Gastroesophageal sphincter (tissue), 3 donors: Measurements from ENCODE around the gene ZNRF4.
"Not testable (repeated sequence)": the region's sequence is repeated elsewhere in the genome, so short reads cannot be mapped to it uniquely, and the experiment has no call there.

Experiments used
- CTCF ChIP-seq, 4 experiments: fragments of 200-600 bp in 2 of 4; fragments of 450-650 bp in 2 of 4; sonication (generic) in 1 of 4; IDR thresholded peaks; one replicate each; pipeline ENCODE4 v1.5.1; 2017 to 2019; ENCODE audit warnings: antibody characterized with exemption in 4 of 4, mild to moderate bottlenecking in 2 of 4, moderate library complexity in 2 of 4
- POLR2A ChIP-seq, 2 donors: fragments of 450-650 bp; IDR thresholded peaks; one replicate each; pipeline ENCODE4 v1.6.1; 2017; ENCODE audit warnings: antibody characterized with exemption in 2 of 2, mild to moderate bottlenecking in 2 of 2, moderate library complexity in 1 of 2
- POLR2AphosphoS5 ChIP-seq: sonication (generic); formaldehyde crosslinking; IDR thresholded peaks from one replicate; pipeline ENCODE4 v1.6.1; 2017; ENCODE audit warnings: antibody characterized with exemption

GRCh38 chr19:5438756-5439155, 16.5 kb upstream of the ZNRF4 start:
- not testable (repeated sequence) for TF ChIP-seq CTCF (IDR thresholded peaks at IDR 0.05); POLR2A (IDR thresholded peaks at IDR 0.05); POLR2AphosphoS5
